ENCODE data around the gene PRSS57. TPM values are rescaled to one million over a fixed set of nuclear protein-coding genes. Genes with fewer than 3 reads are reported as not detected.
A peak's percentile ranks its signal among the peaks of the same experiment; 100 is the strongest.

PRSS57 gene
- total RNA-seq, 2 donors from 2014 or later, result 1.7 TPM; not detected in 1

DNA sequence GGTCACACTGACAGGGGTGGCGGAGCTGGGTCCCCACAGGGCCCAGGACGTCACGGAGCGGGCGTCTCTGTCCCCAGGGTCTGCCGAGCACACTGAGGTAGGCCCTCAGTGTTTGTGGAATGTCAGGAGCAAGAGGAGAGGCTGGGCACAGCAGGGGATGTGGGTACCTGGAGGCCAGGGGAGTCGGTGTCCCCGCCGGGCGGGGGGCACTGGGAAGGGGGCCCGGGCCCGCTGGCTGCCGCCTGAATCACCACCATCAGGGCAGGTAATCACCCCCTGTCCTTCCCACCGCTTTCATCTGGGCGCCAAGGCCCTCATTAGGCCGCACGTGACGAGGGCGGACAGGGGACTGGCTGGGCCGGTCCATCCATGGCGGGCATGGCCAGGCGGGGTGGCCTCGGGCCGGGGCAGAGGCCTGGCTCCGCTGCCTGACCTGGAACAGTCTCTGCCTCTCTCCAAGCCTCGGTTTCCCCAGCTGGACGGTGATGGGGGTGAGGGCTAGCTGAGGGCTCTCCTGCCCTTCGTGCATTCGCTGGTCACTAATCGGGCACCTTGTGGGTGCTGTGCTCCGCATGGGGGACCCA is 54.6 kb downstream of the PRSS57 start:
- WGBS, result 93% methylated on average over 23 of the region's 31 CpGs
- DNase-seq (ENCODE audit: low spot score), result no peak
- H3K4me3 ChIP-seq, result no peak overlapping the region
- no peaks in the 10 kb centered on the region for H3K36me3 ChIP-seq
- intact Hi-C loops (cut with DNase I), result no loop called here
- H3K27ac ChIP-seq, result no peak overlapping the region
- no peaks in the 10 kb centered on the region for H3K9me3 ChIP-seq
- no peak for TF ChIP-seq POLR2AphosphoS5 (IDR thresholded peaks at IDR 0.05)
- TF ChIP-seq CTCF (IDR thresholded peaks at IDR 0.05), result no peak
- TF ChIP-seq POLR2A (IDR thresholded peaks at IDR 0.05), result no peak
- H3K4me1 ChIP-seq (replicated peaks), result no peaks in the 10 kb centered on the region
- no peaks in the 10 kb centered on the region for H3K27me3 ChIP-seq (replicated peaks; ENCODE audit: insufficient read depth)

DNA sequence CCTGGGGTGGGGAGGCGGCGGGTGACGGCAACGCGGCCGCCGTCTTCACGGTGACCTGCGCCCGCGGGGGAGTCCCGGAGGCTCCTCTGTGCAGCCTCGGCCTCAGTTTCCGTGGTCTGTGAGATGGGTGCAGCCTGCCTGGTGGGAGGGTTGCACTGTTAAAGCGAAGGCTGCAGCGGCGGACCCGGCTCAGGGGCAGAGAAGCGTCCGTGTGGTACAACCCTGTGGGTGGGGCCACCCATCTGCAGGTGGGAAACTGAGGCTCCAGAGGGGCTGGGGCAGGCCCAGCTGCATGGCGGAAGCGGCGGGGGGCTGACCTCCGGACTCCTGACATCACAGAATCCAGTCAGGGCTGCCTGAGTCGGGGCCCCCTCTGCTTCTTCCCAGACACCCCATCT is 55.1 kb downstream of the PRSS57 start:
- H3K4me1 ChIP-seq (replicated peaks), result no peaks in the 10 kb centered on the region
- no peaks in the 10 kb centered on the region for H3K9me3 ChIP-seq
- intact Hi-C loops (cut with DNase I), result no loop called here
- no peaks in the 10 kb centered on the region for H3K36me3 ChIP-seq
- TF ChIP-seq CTCF (IDR thresholded peaks at IDR 0.05) (no peak), POLR2AphosphoS5 (IDR thresholded peaks at IDR 0.05) (no peak), POLR2A (IDR thresholded peaks at IDR 0.05) (no peak)
- WGBS, result 51% methylated on average over 17 of the region's 25 CpGs
- H3K27ac ChIP-seq, result no peak overlapping the region
- no peak for DNase-seq (ENCODE audit: low spot score)
- peak overlapping the region; percentile 35 to 39 for H3K4me3 ChIP-seq
- H3K27me3 ChIP-seq (replicated peaks; ENCODE audit: insufficient read depth), result no peaks in the 10 kb centered on the region

DNA sequence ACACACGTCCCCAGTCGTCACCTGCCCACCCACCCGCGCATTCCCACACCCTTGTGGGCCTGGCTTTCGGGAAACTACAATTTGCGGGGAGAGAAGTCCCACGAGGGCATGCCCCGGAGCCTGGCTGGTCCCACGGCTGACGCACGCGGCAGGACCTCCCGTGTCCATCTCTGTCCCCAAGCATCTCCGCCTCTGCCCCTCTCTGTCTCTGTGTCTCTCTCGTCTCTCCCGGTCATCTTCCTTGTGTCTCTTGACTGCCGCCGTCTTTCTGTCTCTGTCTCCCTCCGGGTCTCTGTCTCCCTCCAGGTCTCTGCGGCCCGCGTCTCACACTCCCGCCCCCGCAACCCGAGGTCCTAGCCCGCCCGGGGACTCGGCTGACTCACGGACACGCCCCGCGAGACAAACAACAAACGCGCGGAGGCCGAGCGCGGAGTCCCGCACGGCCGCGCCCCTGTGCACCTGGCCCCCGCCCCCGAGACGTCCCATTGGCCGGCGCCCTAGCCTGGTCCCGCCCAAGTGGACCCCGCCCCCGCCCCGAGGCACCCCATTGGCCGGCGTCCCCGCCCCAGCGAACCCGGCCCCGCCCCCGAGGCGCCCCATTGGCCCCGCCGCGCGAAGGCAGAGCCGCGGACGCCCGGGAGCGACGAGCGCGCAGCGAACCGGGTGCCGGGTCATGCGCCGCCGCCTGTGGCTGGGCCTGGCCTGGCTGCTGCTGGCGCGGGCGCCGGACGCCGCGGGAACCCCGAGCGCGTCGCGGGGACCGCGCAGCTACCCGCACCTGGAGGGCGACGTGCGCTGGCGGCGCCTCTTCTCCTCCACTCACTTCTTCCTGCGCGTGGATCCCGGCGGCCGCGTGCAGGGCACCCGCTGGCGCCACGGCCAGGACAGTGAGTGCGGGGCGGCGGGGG is 55.7 kb downstream of the PRSS57 start, which contains the start of gene FGF22:
TSS of gene FGF22 (plus strand) at position 627 of the 908 bp plus-strand sequence. CDS start at position 674, 47 bp downstream.
- peak; percentile 93 for DNase-seq (ENCODE audit: low spot score)
- no peaks in the 10 kb centered on the region for H3K36me3 ChIP-seq
- no peaks in the 10 kb centered on the region for H3K27me3 ChIP-seq (replicated peaks; ENCODE audit: insufficient read depth)
- H3K4me1 ChIP-seq (replicated peaks), result no peaks in the 10 kb centered on the region
- 7% methylated on average over 74 of the region's 109 CpGs for WGBS
- no peaks in the 10 kb centered on the region for H3K9me3 ChIP-seq
- no peak within 1 kb of the TSS for H3K27ac ChIP-seq
- TF ChIP-seq POLR2A (IDR thresholded peaks at IDR 0.05) (no peak), POLR2AphosphoS5 (IDR thresholded peaks at IDR 0.05) (no peak), CTCF (IDR thresholded peaks at IDR 0.05) (peak in 1 of 4 experiments; percentile 22)
- H3K4me3 ChIP-seq, result peak within 1 kb of the TSS; percentile 35 to 39
- intact Hi-C loops (cut with DNase I), result no loop called here

- TF ChIP-seq POLR2AphosphoS5 (IDR thresholded peaks at IDR 0.05), result no peak
- TF ChIP-seq CTCF (IDR thresholded peaks at IDR 0.05), result no peak
- no peak for TF ChIP-seq POLR2A (IDR thresholded peaks at IDR 0.05)
- Histone ChIP-seq H3K4me1 (replicated peaks) (no peaks in the 10 kb centered on the region), H3K9me3 (no peaks in the 10 kb centered on the region), H3K4me3 (peak overlapping the region; percentile 23 to 39), H3K27me3 (replicated peaks; ENCODE audit: insufficient read depth) (no peaks in the 10 kb centered on the region), H3K36me3 (no peaks in the 10 kb centered on the region), H3K27ac (no peak overlapping the region)
- intact Hi-C loops (cut with DNase I), result no loop called here
- no peak for DNase-seq (ENCODE audit: low spot score)
- 58% methylated on average over 17 of the region's 17 CpGs for WGBS
Observed at GRCh38 chr19:638906-639252, 56.4 kb downstream of the PRSS57 start.

Other genes starting within 250 kb of the PRSS57 start
- gene SHC2, start 234.4 kb downstream of the PRSS57 start, total RNA-seq, result 10 to 100 TPM; 52.2 to 83.4 TPM
- under 1 TPM; 0.80 to 0.91 TPM for gene MADCAM1, start 199.0 kb downstream of the PRSS57 start, total RNA-seq
- 10 to 100 TPM; 90.0 to 94.9 TPM for gene TPGS1, start 188.0 kb downstream of the PRSS57 start, total RNA-seq
- gene CDC34, start 163.7 kb downstream of the PRSS57 start, total RNA-seq, result 100 to 1,000 TPM in 1 of 2 donors, 10 to 100 TPM in 1; 93.4 to 159 TPM
- gene GZMM, start 151.4 kb downstream of the PRSS57 start, total RNA-seq, result under 1 TPM in 1 of 2 donors, not detected in 1; 0.68 TPM
- gene BSG, start 122.9 kb downstream of the PRSS57 start, total RNA-seq, result 1,000 to 10,000 TPM in 1 of 2 donors, 100 to 1,000 TPM in 1; 557 to 1,261 TPM
- gene HCN2, start 105.6 kb downstream of the PRSS57 start, total RNA-seq, result 1 to 10 TPM in 1 of 2 donors, under 1 TPM in 1; 0.14 to 8.5 TPM
- 100 to 1,000 TPM in 1 of 2 donors, 10 to 100 TPM in 1; 34.7 to 106 TPM for gene POLRMT, start 61.9 kb downstream of the PRSS57 start, total RNA-seq
- gene FGF22, start 55.6 kb downstream of the PRSS57 start, total RNA-seq, result 1 to 10 TPM in 1 of 2 donors, not detected in 1; 4.4 TPM
- 100 to 1,000 TPM in 1 of 2 donors, 10 to 100 TPM in 1; 70.7 to 109 TPM for gene RNF126, start 32.2 kb downstream of the PRSS57 start, total RNA-seq
- gene FSTL3, start 19.1 kb downstream of the PRSS57 start, total RNA-seq, result 100 to 1,000 TPM in 1 of 2 donors, 10 to 100 TPM in 1; 69.3 to 241 TPM
- gene PALM, start 13.5 kb upstream of the PRSS57 start, total RNA-seq, result 10 to 100 TPM; 40.9 to 58.7 TPM
- 1 to 10 TPM; 7.3 to 9.3 TPM for gene MISP, start 55.7 kb upstream of the PRSS57 start, total RNA-seq
- 100 to 1,000 TPM; 153 to 222 TPM for gene PTBP1, start 102.0 kb upstream of the PRSS57 start, total RNA-seq
- 10 to 100 TPM in 1 of 2 donors, under 1 TPM in 1; 0.27 to 20.3 TPM for gene PLPPR3, start 126.5 kb upstream of the PRSS57 start, total RNA-seq
- 1 to 10 TPM in 1 of 2 donors, not detected in 1; 6.9 TPM for gene AZU1, start 132.4 kb upstream of the PRSS57 start, total RNA-seq
- gene PRTN3, start 145.5 kb upstream of the PRSS57 start, total RNA-seq, result 1 to 10 TPM in 1 of 2 donors, not detected in 1; 2.6 TPM
- gene ELANE, start 156.9 kb upstream of the PRSS57 start, total RNA-seq, result 1 to 10 TPM in 1 of 2 donors, not detected in 1; 1.4 TPM
- gene CFD, start 164.2 kb upstream of the PRSS57 start, total RNA-seq, result 100 to 1,000 TPM in 1 of 2 donors, 10 to 100 TPM in 1; 92.2 to 167 TPM
- 100 to 1,000 TPM in 1 of 2 donors, 10 to 100 TPM in 1; 65.1 to 114 TPM for gene MED16, start 197.7 kb upstream of the PRSS57 start, total RNA-seq
- not detected for gene RNU6-9, start 198.0 kb upstream of the PRSS57 start, total RNA-seq
- gene R3HDM4, start 217.8 kb upstream of the PRSS57 start, total RNA-seq, result 10 to 100 TPM; 36.9 to 58.7 TPM
- gene KISS1R, start 221.9 kb upstream of the PRSS57 start, total RNA-seq, result not detected
- gene ARID3A, start 230.6 kb upstream of the PRSS57 start, total RNA-seq, result 10 to 100 TPM in 1 of 2 donors, 1 to 10 TPM in 1; 3.8 to 18.7 TPM